ENCODE data around the gene WDR17. TPM values are rescaled to one million over a fixed set of nuclear protein-coding genes. Genes with fewer than 3 reads are reported as not detected.

Gene WDR17
- polyA plus RNA-seq, 1 experiment, result 0.10 TPM

DNA sequence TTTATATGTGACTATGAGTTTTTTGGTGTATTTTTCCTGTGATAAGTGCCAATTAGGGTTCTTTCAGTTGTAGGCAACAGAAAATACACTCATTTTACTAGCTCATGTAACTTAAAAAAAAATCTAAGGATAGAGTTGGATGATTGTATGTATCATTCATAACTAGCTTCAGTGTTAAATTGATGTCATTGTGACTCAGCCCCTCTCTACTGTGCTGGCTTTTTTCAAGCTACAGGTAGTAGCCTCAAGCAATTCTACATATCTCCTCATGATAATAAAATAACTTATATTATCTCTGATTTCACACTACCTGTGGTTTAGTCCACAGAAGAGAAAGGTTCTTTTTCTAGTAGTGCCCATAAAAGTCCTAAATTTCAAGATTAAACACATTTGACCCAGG is 11.9 kb downstream of the WDR17 start:
- TF ChIP-seq, protein P1, sequence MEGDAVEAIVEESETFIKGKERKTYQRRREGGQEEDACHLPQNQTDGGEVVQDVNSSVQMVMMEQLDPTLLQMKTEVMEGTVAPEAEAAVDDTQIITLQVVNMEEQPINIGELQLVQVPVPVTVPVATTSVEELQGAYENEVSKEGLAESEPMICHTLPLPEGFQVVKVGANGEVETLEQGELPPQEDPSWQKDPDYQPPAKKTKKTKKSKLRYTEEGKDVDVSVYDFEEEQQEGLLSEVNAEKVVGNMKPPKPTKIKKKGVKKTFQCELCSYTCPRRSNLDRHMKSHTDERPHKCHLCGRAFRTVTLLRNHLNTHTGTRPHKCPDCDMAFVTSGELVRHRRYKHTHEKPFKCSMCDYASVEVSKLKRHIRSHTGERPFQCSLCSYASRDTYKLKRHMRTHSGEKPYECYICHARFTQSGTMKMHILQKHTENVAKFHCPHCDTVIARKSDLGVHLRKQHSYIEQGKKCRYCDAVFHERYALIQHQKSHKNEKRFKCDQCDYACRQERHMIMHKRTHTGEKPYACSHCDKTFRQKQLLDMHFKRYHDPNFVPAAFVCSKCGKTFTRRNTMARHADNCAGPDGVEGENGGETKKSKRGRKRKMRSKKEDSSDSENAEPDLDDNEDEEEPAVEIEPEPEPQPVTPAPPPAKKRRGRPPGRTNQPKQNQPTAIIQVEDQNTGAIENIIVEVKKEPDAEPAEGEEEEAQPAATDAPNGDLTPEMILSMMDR (IDR thresholded peaks at IDR 0.05; ENCODE audit: insufficient read depth, low read depth, low read length), result no peak
- CTCF ChIA-PET, result no interaction called here
- Histone ChIP-seq H3K36me3 (ENCODE audit: control insufficient read depth, insufficient read depth, low read length) (no peaks in the 10 kb centered on the region), H3K27me3 (ENCODE audit: control insufficient read depth, insufficient read depth, low read length) (no peaks in the 10 kb centered on the region), H3K4me3 (ENCODE audit: low read depth, low read length) (no peak overlapping the region)
- POLR2A ChIA-PET, result interaction anchor here (0.6 kb wide), 1 partner anchor 24 kb away, joined by 7 read pairs; no protein-coding TSS in a partner anchor
- no peak for DNase-seq (ENCODE audit: low read depth)

DNA sequence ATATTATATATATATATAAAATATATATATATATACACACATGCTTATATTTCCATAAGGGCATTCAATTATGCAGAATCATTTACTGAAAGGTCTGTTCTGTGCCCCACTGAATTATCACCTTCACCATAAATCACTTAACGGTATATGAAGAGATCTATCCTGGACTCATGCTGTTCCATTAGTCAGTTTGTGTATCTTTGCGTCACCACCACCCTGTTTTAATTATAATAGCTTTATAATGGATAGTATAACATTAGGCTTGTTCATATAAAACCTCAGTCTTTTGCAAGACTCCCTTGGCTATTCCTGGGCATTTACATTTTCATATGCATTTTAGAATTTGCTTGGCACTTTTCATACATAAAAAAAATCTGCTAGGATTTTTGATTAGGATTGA is 19.1 kb downstream of the WDR17 start:
- TF ChIP-seq, protein P1 (IDR thresholded peaks at IDR 0.05; ENCODE audit: insufficient read depth, low read depth, low read length), result no peak
- Histone ChIP-seq H3K4me3 (ENCODE audit: low read depth, low read length) (no peak overlapping the region), H3K27me3 (ENCODE audit: control insufficient read depth, insufficient read depth, low read length) (no peaks in the 10 kb centered on the region), H3K36me3 (ENCODE audit: control insufficient read depth, insufficient read depth, low read length) (no peaks in the 10 kb centered on the region)
- no peak for DNase-seq (ENCODE audit: low read depth)
- POLR2A ChIA-PET, result no interaction called here
- CTCF ChIA-PET, result no interaction called here

DNA sequence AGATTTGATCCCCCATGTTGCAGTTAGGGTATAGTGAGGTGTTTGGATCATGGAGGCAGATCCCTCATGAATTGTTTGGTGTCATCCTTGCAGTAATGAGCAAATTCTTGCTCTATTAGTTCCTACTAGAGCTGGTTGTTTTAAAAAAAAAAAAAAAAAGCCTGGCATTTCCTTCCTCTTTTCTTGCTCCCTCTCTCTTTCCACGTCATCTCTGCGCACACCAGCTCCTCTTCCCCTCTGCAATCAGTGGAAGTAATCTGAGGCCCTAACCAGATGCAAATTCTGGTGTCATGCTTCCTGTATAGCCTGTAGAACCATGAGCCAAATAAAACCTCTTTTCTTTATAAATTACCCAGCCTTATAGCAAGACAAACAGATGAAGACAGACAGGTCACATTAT is 24.5 kb downstream of the WDR17 start:
- no peak overlapping the region for H3K4me3 ChIP-seq (ENCODE audit: low read depth, low read length)
- H3K36me3 ChIP-seq (ENCODE audit: control insufficient read depth, insufficient read depth, low read length), result no peaks in the 10 kb centered on the region
- ChIA-PET POLR2A (no interaction called here), CTCF (no interaction called here)
- no peaks in the 10 kb centered on the region for H3K27me3 ChIP-seq (ENCODE audit: control insufficient read depth, insufficient read depth, low read length)
- DNase-seq (ENCODE audit: low read depth), result no peak
- TF ChIP-seq, protein P1 (IDR thresholded peaks at IDR 0.05; ENCODE audit: insufficient read depth, low read depth, low read length), result no peak

DNA sequence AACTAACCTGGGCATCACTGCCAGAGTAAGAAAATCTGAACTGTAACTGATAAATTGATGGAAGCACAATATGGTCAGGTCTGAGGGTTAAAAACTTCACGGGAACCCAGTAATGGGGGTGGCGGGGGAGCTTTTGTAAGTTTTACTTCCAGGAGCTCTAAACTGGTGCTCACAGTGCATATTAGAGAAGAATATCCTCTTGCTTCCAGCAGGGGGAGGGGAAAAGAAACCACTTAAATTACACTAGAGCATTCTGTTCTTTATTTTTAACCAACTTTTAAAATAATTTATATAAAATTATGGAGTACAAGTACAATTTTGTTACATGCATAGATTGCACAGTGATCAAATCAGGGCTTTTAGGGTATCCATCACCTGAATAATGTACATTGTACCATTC is 33.7 kb downstream of the WDR17 start:
- CTCF ChIA-PET, result interaction anchor here (0.5 kb wide), 1 partner anchor 1743 kb away, joined by 3 read pairs; no protein-coding TSS in a partner anchor
- Histone ChIP-seq H3K27me3 (ENCODE audit: control insufficient read depth, insufficient read depth, low read length) (no peaks in the 10 kb centered on the region), H3K36me3 (ENCODE audit: control insufficient read depth, insufficient read depth, low read length) (no peaks in the 10 kb centered on the region), H3K4me3 (ENCODE audit: low read depth, low read length) (no peak overlapping the region)
- no peak for DNase-seq (ENCODE audit: low read depth)
- TF ChIP-seq, protein P1 (IDR thresholded peaks at IDR 0.05; ENCODE audit: insufficient read depth, low read depth, low read length), result no peak
- POLR2A ChIA-PET, result no interaction called here

DNA sequence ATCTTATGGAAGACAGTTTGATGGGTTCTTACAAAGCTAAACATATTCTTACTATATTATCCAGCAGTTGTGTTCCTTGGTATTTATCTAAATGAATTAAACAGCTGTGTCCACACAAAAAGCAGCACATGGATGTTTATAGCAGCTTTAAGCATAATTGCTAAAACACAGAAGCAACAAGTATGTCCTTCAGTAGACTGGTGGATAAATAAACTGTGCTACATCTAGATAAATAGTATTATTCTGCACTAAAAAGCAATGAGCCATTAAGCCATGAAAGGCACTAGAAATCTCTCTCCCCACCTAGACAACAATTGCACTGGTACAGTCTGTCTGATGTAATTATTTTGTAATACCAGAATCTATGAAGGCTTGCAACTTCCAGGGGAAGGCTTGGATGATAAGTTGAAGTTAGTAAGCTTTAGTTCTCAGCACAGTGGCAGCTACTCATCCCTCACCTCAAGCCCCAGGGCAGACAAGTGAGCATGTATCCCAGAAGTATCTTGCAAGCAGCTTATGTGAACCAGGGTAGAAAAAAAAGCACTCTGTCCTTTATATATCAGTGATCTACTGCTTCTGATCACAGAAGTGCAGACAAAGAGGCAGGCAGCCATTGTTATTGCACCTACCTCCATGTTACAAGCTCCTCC is 36.9 kb downstream of the WDR17 start:
- ChIA-PET CTCF (interaction anchor here (0.8 kb wide), 1 partner anchor 10 kb away, joined by 3 read pairs; no protein-coding TSS in a partner anchor), POLR2A (interaction anchor here (0.6 kb wide), 1 partner anchor 25 kb away, joined by 7 read pairs; no protein-coding TSS in a partner anchor)
- DNase-seq (ENCODE audit: low read depth), result no peak
- H3K27me3 ChIP-seq (ENCODE audit: control insufficient read depth, insufficient read depth, low read length), result no peaks in the 10 kb centered on the region
- H3K4me3 ChIP-seq (ENCODE audit: low read depth, low read length), result no peak overlapping the region
- TF ChIP-seq, protein P1 (IDR thresholded peaks at IDR 0.05; ENCODE audit: insufficient read depth, low read depth, low read length), result no peak
- H3K36me3 ChIP-seq (ENCODE audit: control insufficient read depth, insufficient read depth, low read length), result no peaks in the 10 kb centered on the region

Data from BJ (cell line).